Endodermal cell (in vitro differentiated cells): ENCODE results near the gene SPRR5. TPM values are rescaled to one million over a fixed set of nuclear protein-coding genes. Genes with fewer than 3 reads are reported as not detected.

Experiments used
- DNase-seq: peaks from one replicate; pipeline ENCODE4 v3.0.0-alpha.2; 2017
- H3K27ac ChIP-seq: 2 replicates; pipeline ENCODE4 v1.5.1; 2013; ENCODE audit warnings: mild to moderate bottlenecking, low read depth, low read length, moderate library complexity
- H3K27me3 ChIP-seq: 2 replicates; pipeline ENCODE4 v1.6.1; 2013; ENCODE audit warnings: mild to moderate bottlenecking, low read length, moderate library complexity; ENCODE audit not compliant: insufficient read depth, control insufficient read depth, poor library complexity, severe bottlenecking
- H3K36me3 ChIP-seq: 2 replicates; pipeline ENCODE4 v1.7.0; 2013; ENCODE audit warnings: mild to moderate bottlenecking, low read length, moderate library complexity; ENCODE audit not compliant: control insufficient read depth, insufficient read depth
- H3K4me1 ChIP-seq: one replicate; pipeline ENCODE4 v1.7.0; 2013; ENCODE audit warnings: low read length; ENCODE audit not compliant: control insufficient read depth, insufficient read depth
- H3K4me3 ChIP-seq: 2 replicates; pipeline ENCODE4 v1.5.1; 2013; ENCODE audit warnings: mild to moderate bottlenecking, low read length, moderate library complexity
- H3K9ac ChIP-seq: 2 replicates; pipeline ENCODE4 v1.6.1; 2013; ENCODE audit warnings: mild to moderate bottlenecking, low read length, moderate library complexity; ENCODE audit not compliant: poor library complexity, severe bottlenecking; ENCODE audit errors: extremely low read depth
- H3K9me3 ChIP-seq: 2 replicates; pipeline ENCODE4 v1.6.1; 2013; ENCODE audit warnings: mild to moderate bottlenecking, low read length, moderate library complexity; ENCODE audit not compliant: control insufficient read depth
- H3K27ac Mint-ChIP-seq: 2 replicates; pipeline ENCODE4 v1.8.0; 2020; ENCODE audit warnings: mixed read lengths
- H3K27me3 Mint-ChIP-seq: 2 replicates; pipeline ENCODE4 v1.8.0; 2021; ENCODE audit warnings: mild to moderate bottlenecking, mixed read lengths; ENCODE audit not compliant: insufficient read depth
- H3K36me3 Mint-ChIP-seq: 2 replicates; pipeline ENCODE4 v1.8.0; 2020; ENCODE audit warnings: low read depth, mixed read lengths
- H3K4me1 Mint-ChIP-seq: 2 replicates; pipeline ENCODE4 v1.8.0; 2020; ENCODE audit warnings: mixed read lengths
- H3K4me3 Mint-ChIP-seq: 2 replicates; pipeline ENCODE4 v1.8.0; 2020; ENCODE audit warnings: mild to moderate bottlenecking, moderate library complexity, mixed read lengths
- H3K9me3 Mint-ChIP-seq: 2 replicates; pipeline ENCODE4 v1.8.0; 2020; ENCODE audit warnings: mild to moderate bottlenecking, mixed read lengths
- CTCF ChIP-seq: fragments of 200-600 bp; sonication (generic); conservative IDR thresholded peaks from 2 replicates; pipeline ENCODE4 v1.5.0; 2021; ENCODE audit warnings: antibody characterized with exemption, mild to moderate bottlenecking
- WGBS, 2 experiments: methylation state at CpG; one replicate each; pipeline versions ENCODE4 v1.1.5 to v1.1.7; 2013; ENCODE audit warnings: missing lambda C conversion rate in 2 of 2, mixed read lengths in 1 of 2; ENCODE audit not compliant: insufficient coverage in 1 of 2, insufficient read length in 1 of 2; 5-methylcytosine and 5-hydroxymethylcytosine counted together
- total RNA-seq, 2 donors: library from RNA; stranded (reverse); fragmentation: NEBNext Ultra II Directional in 1 of 2; extraction: Animal tissue kit (Norgen Biotek cat#: 25700) in 1 of 2; gene quantifications; 2 replicates in 1 of 2; 3 replicates in 1 of 2; pipeline ENCODE4 v1.2.1, GENCODE V29; 2021

The SPRR5 gene
- total RNA-seq, 2 donors from 2014 or later: not detected

DNA sequence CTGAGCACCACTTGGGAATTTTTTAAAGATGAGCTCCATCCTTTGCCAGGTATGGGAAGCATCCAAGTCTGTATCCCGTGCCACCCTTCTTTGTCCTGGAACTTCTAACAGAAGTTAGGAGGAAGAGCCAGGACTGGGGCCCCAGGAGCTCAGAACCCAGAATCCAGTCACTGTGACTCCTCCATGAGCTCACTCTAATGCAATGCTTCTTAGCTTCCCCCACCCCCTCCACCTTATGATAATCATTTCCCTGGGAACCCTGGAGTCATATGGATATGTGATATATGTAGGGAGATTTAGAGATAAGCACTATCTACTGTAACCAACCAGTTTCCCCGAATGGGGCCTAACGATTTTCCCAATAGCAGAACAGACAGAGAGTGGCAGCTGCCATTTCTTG, 758 bp upstream of the SPRR5 start:
- H3K4me3 ChIP-seq: no peak overlapping the region
- Mint-ChIP-seq H3K36me3 (no peaks in the 10 kb centered on the region), H3K9me3 (peaks cover 80% of the 10 kb centered on the region), H3K4me1 (no peaks in the 10 kb centered on the region), H3K27ac (no peak overlapping the region), H3K4me3 (no peak overlapping the region), H3K27me3 (peaks cover 7% of the 10 kb centered on the region)
- no peaks in the 10 kb centered on the region for H3K36me3 ChIP-seq
- no peak overlapping the region for H3K27ac ChIP-seq
- DNase-seq: no peak
- TF ChIP-seq CTCF: no peak
- H3K27me3 ChIP-seq: no peaks in the 10 kb centered on the region
- H3K9ac ChIP-seq: no peak overlapping the region
- H3K4me1 ChIP-seq: no peaks in the 10 kb centered on the region
- WGBS, 2 experiments: 59 to 82% methylated on average over 2 to 3 of the region's 3 CpGs
- peaks cover 19% of the 10 kb centered on the region for H3K9me3 ChIP-seq

- Histone ChIP-seq H3K27me3 (no peaks in the 10 kb centered on the region), H3K36me3 (no peaks in the 10 kb centered on the region), H3K9me3 (peaks cover 6% of the 10 kb centered on the region), H3K4me1 (no peaks in the 10 kb centered on the region), H3K9ac (no peak overlapping the region), H3K27ac (no peak overlapping the region), H3K4me3 (no peak overlapping the region)
- DNase-seq: no peak
- Mint-ChIP-seq H3K27ac (no peak overlapping the region), H3K9me3 (peaks cover 76% of the 10 kb centered on the region), H3K27me3 (peaks cover 5% of the 10 kb centered on the region), H3K4me1 (no peaks in the 10 kb centered on the region), H3K4me3 (no peak overlapping the region), H3K36me3 (no peaks in the 10 kb centered on the region)
- whole genome bisulfite sequencing, 2 experiments: 76% methylated on average over 5 of the region's 5 CpGs; no CpG with 5 or more reads in 1 of the 2 experiments
- TF ChIP-seq CTCF: no peak
These were observed 4.7 kb downstream of the SPRR5 start for GRCh38 chr1:152951711-152952110.

GRCh38 chr1:152953761-152954160, 6.8 kb downstream of the SPRR5 start:
- Histone ChIP-seq H3K9ac (no peak overlapping the region), H3K4me3 (no peak overlapping the region), H3K4me1 (no peaks in the 10 kb centered on the region), H3K36me3 (no peaks in the 10 kb centered on the region), H3K27ac (no peak overlapping the region), H3K27me3 (no peaks in the 10 kb centered on the region), H3K9me3 (peaks cover 17% of the 10 kb centered on the region)
- H3K9me3 Mint-ChIP-seq: peaks cover 73% of the 10 kb centered on the region
- H3K27ac Mint-ChIP-seq: no peak overlapping the region
- peaks cover 2% of the 10 kb centered on the region for H3K27me3 Mint-ChIP-seq
- no peaks in the 10 kb centered on the region for H3K36me3 Mint-ChIP-seq
- TF ChIP-seq CTCF: no peak
- WGBS, 2 experiments: 70 to 78% methylated on average over 3 to 7 of the region's 7 CpGs
- no peak for DNase-seq
- no peak overlapping the region for H3K4me3 Mint-ChIP-seq
- H3K4me1 Mint-ChIP-seq: no peaks in the 10 kb centered on the region
